Endodermal cell (in vitro differentiated cells): ENCODE data around the gene C1QTNF1. TPM values are rescaled to one million over a fixed set of nuclear protein-coding genes. Genes with fewer than 3 reads are reported as not detected.

Source experiments
- DNase-seq: peaks from one replicate; pipeline ENCODE4 v3.0.0-alpha.2; 2017
- H3K27ac ChIP-seq: 2 replicates; pipeline ENCODE4 v1.5.1; 2013; ENCODE audit warnings: mild to moderate bottlenecking, low read depth, low read length, moderate library complexity
- H3K27me3 ChIP-seq: 2 replicates; pipeline ENCODE4 v1.6.1; 2013; ENCODE audit warnings: mild to moderate bottlenecking, low read length, moderate library complexity; ENCODE audit not compliant: insufficient read depth, control insufficient read depth, poor library complexity, severe bottlenecking
- H3K36me3 ChIP-seq: 2 replicates; pipeline ENCODE4 v1.7.0; 2013; ENCODE audit warnings: mild to moderate bottlenecking, low read length, moderate library complexity; ENCODE audit not compliant: control insufficient read depth, insufficient read depth
- H3K4me1 ChIP-seq: one replicate; pipeline ENCODE4 v1.7.0; 2013; ENCODE audit warnings: low read length; ENCODE audit not compliant: control insufficient read depth, insufficient read depth
- H3K4me3 ChIP-seq: 2 replicates; pipeline ENCODE4 v1.5.1; 2013; ENCODE audit warnings: mild to moderate bottlenecking, low read length, moderate library complexity
- H3K9ac ChIP-seq: 2 replicates; pipeline ENCODE4 v1.6.1; 2013; ENCODE audit warnings: mild to moderate bottlenecking, low read length, moderate library complexity; ENCODE audit not compliant: poor library complexity, severe bottlenecking; ENCODE audit errors: extremely low read depth
- H3K9me3 ChIP-seq: 2 replicates; pipeline ENCODE4 v1.6.1; 2013; ENCODE audit warnings: mild to moderate bottlenecking, low read length, moderate library complexity; ENCODE audit not compliant: control insufficient read depth
- H3K27ac Mint-ChIP-seq: 2 replicates; pipeline ENCODE4 v1.8.0; 2020; ENCODE audit warnings: mixed read lengths
- H3K27me3 Mint-ChIP-seq: 2 replicates; pipeline ENCODE4 v1.8.0; 2021; ENCODE audit warnings: mild to moderate bottlenecking, mixed read lengths; ENCODE audit not compliant: insufficient read depth
- H3K36me3 Mint-ChIP-seq: 2 replicates; pipeline ENCODE4 v1.8.0; 2020; ENCODE audit warnings: low read depth, mixed read lengths
- H3K4me1 Mint-ChIP-seq: 2 replicates; pipeline ENCODE4 v1.8.0; 2020; ENCODE audit warnings: mixed read lengths
- H3K4me3 Mint-ChIP-seq: 2 replicates; pipeline ENCODE4 v1.8.0; 2020; ENCODE audit warnings: mild to moderate bottlenecking, moderate library complexity, mixed read lengths
- H3K9me3 Mint-ChIP-seq: 2 replicates; pipeline ENCODE4 v1.8.0; 2020; ENCODE audit warnings: mild to moderate bottlenecking, mixed read lengths
- CTCF ChIP-seq: fragments of 200-600 bp; sonication (generic); conservative IDR thresholded peaks from 2 replicates; pipeline ENCODE4 v1.5.0; 2021; ENCODE audit warnings: antibody characterized with exemption, mild to moderate bottlenecking
- WGBS, 2 experiments: methylation state at CpG; one replicate each; pipeline versions ENCODE4 v1.1.5 to v1.1.7; 2013; ENCODE audit warnings: missing lambda C conversion rate in 2 of 2, mixed read lengths in 1 of 2; ENCODE audit not compliant: insufficient coverage in 1 of 2, insufficient read length in 1 of 2; 5-methylcytosine and 5-hydroxymethylcytosine counted together
- total RNA-seq, 2 donors: library from RNA; stranded (reverse); fragmentation: NEBNext Ultra II Directional in 1 of 2; extraction: Animal tissue kit (Norgen Biotek cat#: 25700) in 1 of 2; gene quantifications; 2 replicates in 1 of 2; 3 replicates in 1 of 2; pipeline ENCODE4 v1.2.1, GENCODE V29; 2021

The C1QTNF1 gene
- total RNA-seq, 2 donors from 2014 or later: 16.0 to 16.5 TPM

- WGBS, 2 experiments: 92 to 100% methylated on average over 2 to 5 of the region's 6 CpGs
- TF ChIP-seq CTCF: no peak
These were observed 26.1 kb upstream of the C1QTNF1 start for GRCh38 chr17:78997881-78998280.

DNA sequence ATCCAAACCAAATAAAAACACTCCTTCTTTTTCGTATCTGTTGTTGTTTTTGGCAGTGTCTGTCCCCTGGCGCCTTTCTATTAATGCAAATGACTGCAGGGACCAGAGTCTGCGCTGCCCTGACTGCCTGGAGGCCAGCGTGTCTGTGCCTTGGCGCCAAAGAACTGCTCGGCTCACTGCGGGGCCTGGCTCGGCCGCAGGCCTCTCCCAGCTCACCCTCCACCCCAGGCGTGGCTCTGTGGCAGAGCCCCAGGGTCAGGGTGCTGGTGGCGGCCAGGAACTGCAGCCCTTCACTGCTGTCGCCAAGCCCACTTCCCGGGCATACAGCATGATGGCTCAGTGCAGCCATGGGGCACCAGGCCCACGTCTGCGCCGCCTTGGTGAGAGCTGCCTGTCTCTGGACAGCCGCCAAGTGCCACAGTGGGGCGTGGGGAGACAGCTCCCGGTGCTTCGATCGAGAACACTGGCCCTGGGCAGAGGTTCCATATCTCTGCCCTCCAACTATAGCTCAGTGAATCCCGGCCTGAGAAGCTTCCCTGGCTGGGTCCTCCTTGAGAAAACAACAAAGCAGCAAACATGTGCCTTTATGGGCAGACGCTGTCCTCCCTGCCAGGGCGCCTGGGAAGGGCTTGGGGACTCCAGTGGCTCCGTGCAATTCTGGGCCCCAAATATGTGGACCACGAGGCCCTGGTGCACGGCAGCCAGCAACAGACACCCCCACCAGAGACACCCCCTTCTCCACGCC lies 25.5 kb upstream of the C1QTNF1 start:
- Histone ChIP-seq H3K27me3 (no peaks in the 10 kb centered on the region), H3K4me3 (no peak overlapping the region), H3K4me1 (no peaks in the 10 kb centered on the region), H3K9ac (no peak overlapping the region), H3K27ac (no peak overlapping the region), H3K9me3 (no peaks in the 10 kb centered on the region), H3K36me3 (peaks cover 29% of the 10 kb centered on the region)
- Mint-ChIP-seq H3K4me1 (no peaks in the 10 kb centered on the region), H3K27ac (no peak overlapping the region), H3K27me3 (peaks cover 14% of the 10 kb centered on the region), H3K9me3 (no peaks in the 10 kb centered on the region), H3K4me3 (no peak overlapping the region), H3K36me3 (peaks cover 68% of the 10 kb centered on the region)
- 96 to 99% methylated on average over 17 to 28 of the region's 28 CpGs for WGBS, 2 experiments
- peak; percentile 42 for DNase-seq
- no peak for TF ChIP-seq CTCF

More at GRCh38 chr17:78997881-78998280, 26.1 kb upstream of the C1QTNF1 start:
- no peak overlapping the region for H3K27ac ChIP-seq
- Mint-ChIP-seq H3K4me1 (no peaks in the 10 kb centered on the region), H3K27ac (no peak overlapping the region), H3K27me3 (peaks cover 12% of the 10 kb centered on the region), H3K4me3 (no peak overlapping the region), H3K9me3 (no peaks in the 10 kb centered on the region), H3K36me3 (peaks cover 71% of the 10 kb centered on the region)
- H3K4me3 ChIP-seq: no peak overlapping the region
- H3K9ac ChIP-seq: no peak overlapping the region
- no peaks in the 10 kb centered on the region for H3K27me3 ChIP-seq
- no peaks in the 10 kb centered on the region for H3K4me1 ChIP-seq
- no peaks in the 10 kb centered on the region for H3K9me3 ChIP-seq
- DNase-seq: no peak
- H3K36me3 ChIP-seq: peaks cover 35% of the 10 kb centered on the region

GRCh38 chr17:78999056-78999768 lies 24.8 kb upstream of the C1QTNF1 start:
- H3K27me3 ChIP-seq: no peaks in the 10 kb centered on the region
- H3K9me3 ChIP-seq: no peaks in the 10 kb centered on the region
- no peak for TF ChIP-seq CTCF
- H3K36me3 Mint-ChIP-seq: peaks cover 61% of the 10 kb centered on the region
- H3K4me3 ChIP-seq: no peak overlapping the region
- H3K9ac ChIP-seq: no peak overlapping the region
- H3K36me3 ChIP-seq: peaks cover 25% of the 10 kb centered on the region
- no peaks in the 10 kb centered on the region for H3K9me3 Mint-ChIP-seq
- 95 to 96% methylated on average over 8 to 17 of the region's 17 CpGs for WGBS, 2 experiments
- H3K27ac ChIP-seq: no peak overlapping the region
- H3K27ac Mint-ChIP-seq: no peak overlapping the region
- no peak overlapping the region for H3K4me3 Mint-ChIP-seq
- peaks cover 15% of the 10 kb centered on the region for H3K27me3 Mint-ChIP-seq
- DNase-seq: peak; percentile 36
- no peaks in the 10 kb centered on the region for H3K4me1 ChIP-seq
- H3K4me1 Mint-ChIP-seq: no peaks in the 10 kb centered on the region
